NCI-H748 (cell line): ENCODE results near the gene MED28.
"Not testable (repeated sequence)": the region's sequence is repeated elsewhere in the genome, so short reads cannot be mapped to it uniquely, and the experiment has no call there.

ENCODE experiments used
- DNase-seq: peaks from one replicate; lab custom pipeline; 2025; ENCODE audit not compliant: unreplicated experiment; lab: John Stamatoyannopoulos, UW

The MED28 gene

GRCh38 chr4:17616283-17616682, 1.8 kb downstream of the MED28 start:
- DNase-seq: no peak

- no peak for DNase-seq
These were observed 4.5 kb downstream of the MED28 start for GRCh38 chr4:17618926-17619325.

GRCh38 chr4:17619416-17620105, 5.1 kb downstream of the MED28 start:
- DNase-seq: no peak

GRCh38 chr4:17623451-17624001, 9.1 kb downstream of the MED28 start:
- no peak for DNase-seq

GRCh38 chr4:17624821-17625220, 10.4 kb downstream of the MED28 start:
- no peak for DNase-seq

GRCh38 chr4:17630228-17630627, 15.8 kb downstream of the MED28 start:
- DNase-seq: no peak

GRCh38 chr4:17633600-17633999, 19.2 kb downstream of the MED28 start:
- no peak for DNase-seq

GRCh38 chr4:17635056-17635455, 20.6 kb downstream of the MED28 start:
- DNase-seq: no peak

GRCh38 chr4:17636341-17636695, 21.9 kb downstream of the MED28 start:
- DNase-seq: no peak

GRCh38 chr4:17636696-17637622, 22.5 kb downstream of the MED28 start:
- peak; percentile 66 for DNase-seq

- no peak for DNase-seq
These were observed 24.7 kb downstream of the MED28 start for GRCh38 chr4:17639136-17639535.

GRCh38 chr4:17642398-17642783, 27.9 kb downstream of the MED28 start:
- DNase-seq: no peak

GRCh38 chr4:17646693-17647092, 32.3 kb downstream of the MED28 start:
- no peak for DNase-seq

GRCh38 chr4:17647176-17647806, 32.9 kb downstream of the MED28 start:
- no peak for DNase-seq

- no peak for DNase-seq
These were observed 33.5 kb downstream of the MED28 start for GRCh38 chr4:17647927-17648326.

- DNase-seq: no peak
These were observed 36.0 kb downstream of the MED28 start for GRCh38 chr4:17650406-17650805.

GRCh38 chr4:17654701-17655100, 40.3 kb downstream of the MED28 start:
- DNase-seq: no peak

- DNase-seq: no peak
These were observed 42.6 kb downstream of the MED28 start for GRCh38 chr4:17657090-17657489.

GRCh38 chr4:17657849-17658248, 43.4 kb downstream of the MED28 start:
- no peak for DNase-seq

- not testable (repeated sequence) for DNase-seq
These were observed 44.8 kb downstream of the MED28 start for GRCh38 chr4:17659196-17659595.

GRCh38 chr4:17662694-17663093, 48.3 kb downstream of the MED28 start:
- DNase-seq: no peak

GRCh38 chr4:17664755-17665154, 50.3 kb downstream of the MED28 start:
- DNase-seq: no peak
